ENCODE data around the gene CAMK4. TPM values are rescaled to one million over a fixed set of nuclear protein-coding genes. Genes with fewer than 3 reads are reported as not detected.

CAMK4 gene
- total RNA-seq, 1 experiment from 2014 or later, result 6.3 TPM

GRCh38 chr5:111236348-111236747 is 12.2 kb downstream of the CAMK4 start:
- no peaks in the 10 kb centered on the region for H3K27me3 Mint-ChIP-seq (ENCODE audit: low read depth)
- no peak overlapping the region for H3K4me3 Mint-ChIP-seq
- Histone ChIP-seq H3T11ph (ENCODE audit: low read length) (no peak overlapping the region), H3K9ac (ENCODE audit: extremely low read depth, insufficient read length, low read length) (no peak overlapping the region), H3K18ac (ENCODE audit: insufficient read length, low read depth, low read length) (no peak overlapping the region), H3K4me1 (ENCODE audit: insufficient read depth, low read length) (no peaks in the 10 kb centered on the region), H3K4ac (ENCODE audit: low read depth, low read length) (no peak overlapping the region), H4K8ac (replicated peaks; ENCODE audit: insufficient read length, low read depth, low read length) (no peak overlapping the region), H3K56ac (ENCODE audit: insufficient read length, low read depth, low read length) (no peak overlapping the region), H3K27ac (ENCODE audit: insufficient read length, low read depth, low read length) (no peak overlapping the region), H3K4me2 (ENCODE audit: insufficient read depth, insufficient read length, low read length) (no peak overlapping the region), H2BK12ac (ENCODE audit: insufficient read length, low read depth, low read length) (no peak overlapping the region), H3K23ac (ENCODE audit: insufficient read length, low read depth, low read length) (no peak overlapping the region), H2AFZ (ENCODE audit: low read length) (no peak overlapping the region), H2BK20ac (ENCODE audit: low read depth, low read length, poor library complexity, severe bottlenecking) (no peak overlapping the region), H2BK15ac (ENCODE audit: low read depth, low read length) (no peak overlapping the region), H2AK5ac (ENCODE audit: insufficient read length, low read length) (no peak overlapping the region), H3K9me3 (ENCODE audit: control insufficient read depth, low read depth, low read length) (no peaks in the 10 kb centered on the region), H4K20me1 (ENCODE audit: control insufficient read depth, insufficient read depth, insufficient read length) (no peaks in the 10 kb centered on the region), H3K27me3 (ENCODE audit: insufficient read depth, low read length) (no peaks in the 10 kb centered on the region), H4K5ac (ENCODE audit: insufficient read length, low read depth, low read length) (no peak overlapping the region), H2BK5ac (ENCODE audit: insufficient read length, low read length) (no peak overlapping the region), H3K23me2 (ENCODE audit: insufficient read length, low read depth, low read length, poor library complexity, severe bottlenecking) (no peaks in the 10 kb centered on the region), H4K91ac (ENCODE audit: insufficient read length, low read depth, low read length) (no peak overlapping the region), H3K14ac (ENCODE audit: insufficient read depth, low read length) (no peak overlapping the region), H3K79me2 (ENCODE audit: insufficient read depth, low read length) (no peaks in the 10 kb centered on the region), H3K79me1 (ENCODE audit: insufficient read depth, low read depth, low read length, poor library complexity, severe bottlenecking) (no peaks in the 10 kb centered on the region), H2BK120ac (ENCODE audit: low read depth, low read length, poor library complexity, severe bottlenecking) (no peak overlapping the region)
- no peaks in the 10 kb centered on the region for H3K4me1 Mint-ChIP-seq
- no peaks in the 10 kb centered on the region for H3K9me3 Mint-ChIP-seq
- no peak for DNase-seq
- H3K27ac Mint-ChIP-seq, result no peak overlapping the region
- TF ChIP-seq CTCF (conservative IDR thresholded peaks at IDR 0.05), result no peak
- no peaks in the 10 kb centered on the region for H3K36me3 Mint-ChIP-seq (ENCODE audit: insufficient read depth in 1 of 3, low read depth in 3 of 3)
- WGBS (ENCODE audit: extremely low coverage, insufficient read length, low lambda C conversion rate), result no CpG with 5 or more reads among the region's 2 CpGs
